Activated T-cell treated with anti-CD3 and anti-CD28 coated beads, Interleukin-2, amount 50 U/mL, for 72 hours (primary cell): ENCODE results near the gene LHX3. TPM values are rescaled to one million over a fixed set of nuclear protein-coding genes. Genes with fewer than 3 reads are reported as not detected.
A peak's percentile ranks its signal among the peaks of the same experiment; 100 is the strongest.

Experiments
- ATAC-seq, 2 donors: fragments of 150-1000 bp; cut with Tn5 transposase; replicated peaks in 1 of 2; 2 replicates each; pipeline ENCODE4 v1.10.0; 2021; ENCODE audit warnings: moderate library complexity in 2 of 2, mild to moderate bottlenecking in 1 of 2
- DNase-seq, 2 donors: peaks; one replicate each; pipeline ENCODE4 v3.0.0; 2021 to 2022; ENCODE audit warnings: mixed read lengths in 1 of 2
- H3K27ac Mint-ChIP-seq: one replicate; pipeline ENCODE4 v1.8.0; 2022; ENCODE audit warnings: mild to moderate bottlenecking, moderate library complexity, mixed read lengths
- H3K27me3 Mint-ChIP-seq: one replicate; pipeline ENCODE4 v1.8.0; 2022; ENCODE audit warnings: low read depth, mixed read lengths
- H3K36me3 Mint-ChIP-seq, 2 donors: one replicate each; pipeline ENCODE4 v1.8.0; 2022; ENCODE audit warnings: mixed read lengths in 2 of 2, mild to moderate bottlenecking in 1 of 2; ENCODE audit not compliant: insufficient read depth in 2 of 2
- H3K4me1 Mint-ChIP-seq: one replicate; pipeline ENCODE4 v1.8.0; 2022; ENCODE audit warnings: low read depth, mixed read lengths
- H3K4me3 Mint-ChIP-seq, 2 donors: one replicate each; pipeline ENCODE4 v1.8.0; 2022; ENCODE audit warnings: mild to moderate bottlenecking in 2 of 2, mixed read lengths in 2 of 2, moderate library complexity in 2 of 2
- H3K9me3 Mint-ChIP-seq, 2 donors: one replicate each; pipeline ENCODE4 v1.8.0; 2022; ENCODE audit warnings: mixed read lengths in 2 of 2
- total RNA-seq, 2 donors: library from RNA; stranded (reverse); gene quantifications; one replicate each; pipeline ENCODE4 v1.2.3, GENCODE V29; 2022

Gene LHX3
- total RNA-seq, 2 donors from 2014 or later, result 0.17 TPM; not detected in 1

DNA sequence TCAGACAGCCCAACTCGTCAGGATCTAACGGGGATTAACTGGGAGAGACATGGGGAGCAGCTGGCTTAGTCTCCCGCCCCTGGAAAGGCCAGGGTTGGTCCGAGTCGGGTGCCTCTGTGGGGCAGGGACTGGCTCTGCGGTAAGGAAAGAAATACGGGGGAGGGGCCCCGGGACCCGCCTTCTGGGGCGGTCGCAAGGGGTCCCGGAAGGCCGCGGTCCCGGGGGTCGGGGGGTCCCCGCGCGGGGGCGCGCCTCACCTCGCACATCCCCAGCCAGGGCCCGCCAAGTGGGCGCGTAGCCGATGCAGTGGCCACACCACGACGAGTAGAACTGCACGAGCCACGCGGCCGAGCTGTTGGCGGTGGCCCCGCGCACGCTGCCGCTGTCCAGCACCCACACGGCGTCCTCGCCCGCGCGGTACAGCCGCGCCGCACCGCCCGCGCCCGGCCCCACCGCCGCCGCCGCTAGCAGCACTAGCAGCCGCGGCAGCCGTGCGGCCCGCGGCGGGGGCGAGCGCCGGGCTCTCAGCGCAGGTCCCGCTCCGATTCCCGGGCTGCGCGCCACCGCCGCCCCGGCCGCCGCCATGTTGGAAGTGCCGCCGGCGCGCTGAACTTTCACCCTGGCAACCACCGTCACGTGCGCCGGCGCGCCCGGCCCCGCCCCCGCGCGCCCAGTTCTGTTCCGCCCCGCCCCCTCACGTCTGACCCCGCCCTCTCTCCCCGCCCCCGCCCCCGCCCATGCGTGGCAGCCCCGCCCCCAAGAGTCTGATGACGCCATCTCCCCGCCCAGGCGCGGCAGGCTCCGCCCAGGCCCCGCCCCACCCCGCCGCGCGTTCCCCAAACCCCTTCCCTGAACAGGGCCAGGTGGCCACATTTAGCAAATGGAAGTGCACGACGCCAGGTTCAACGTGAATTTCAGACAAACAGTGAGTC lies 40.6 kb upstream of the LHX3 start, which contains the start of gene QSOX2:
Gene QSOX2 (minus strand): TSS at position 594 of the 932 bp plus-strand sequence. CDS start 9 bp downstream, at position 585.
- Mint-ChIP-seq H3K4me3 (peak within 1 kb of the TSS; percentile 92 to 98), H3K27me3 (no peaks in the 10 kb centered on the region), H3K4me1 (peaks cover 42% of the 10 kb centered on the region), H3K27ac (peak within 1 kb of the TSS; percentile 70), H3K9me3 (no peaks in the 10 kb centered on the region), H3K36me3 (peaks cover 3 to 9% of the 10 kb centered on the region in 2 donors)
- ATAC-seq, result peak; percentile 61 to 64
- peak; percentile 88 to 90 for DNase-seq

DNA sequence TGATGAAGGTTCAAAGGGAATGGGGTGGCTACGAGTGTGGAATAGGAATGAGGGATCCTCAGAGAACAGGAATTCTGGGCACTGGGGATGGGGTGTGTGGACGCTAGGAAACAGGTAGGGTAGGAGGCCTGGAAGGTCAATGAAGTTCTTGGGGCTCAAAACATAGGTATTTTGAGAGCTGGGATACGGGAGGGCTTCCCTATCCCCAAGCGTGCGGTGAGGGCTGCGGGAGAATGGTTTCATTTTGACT lies 40.0 kb upstream of the LHX3 start:
- ATAC-seq (no peak), DNase-seq (no peak)
- Mint-ChIP-seq H3K9me3 (no peaks in the 10 kb centered on the region), H3K36me3 (peaks cover 3 to 9% of the 10 kb centered on the region in 2 donors), H3K27me3 (no peaks in the 10 kb centered on the region), H3K27ac (peak overlapping the region; percentile 70), H3K4me1 (peaks cover 42% of the 10 kb centered on the region), H3K4me3 (peak overlapping the region; percentile 92 to 98)

DNA sequence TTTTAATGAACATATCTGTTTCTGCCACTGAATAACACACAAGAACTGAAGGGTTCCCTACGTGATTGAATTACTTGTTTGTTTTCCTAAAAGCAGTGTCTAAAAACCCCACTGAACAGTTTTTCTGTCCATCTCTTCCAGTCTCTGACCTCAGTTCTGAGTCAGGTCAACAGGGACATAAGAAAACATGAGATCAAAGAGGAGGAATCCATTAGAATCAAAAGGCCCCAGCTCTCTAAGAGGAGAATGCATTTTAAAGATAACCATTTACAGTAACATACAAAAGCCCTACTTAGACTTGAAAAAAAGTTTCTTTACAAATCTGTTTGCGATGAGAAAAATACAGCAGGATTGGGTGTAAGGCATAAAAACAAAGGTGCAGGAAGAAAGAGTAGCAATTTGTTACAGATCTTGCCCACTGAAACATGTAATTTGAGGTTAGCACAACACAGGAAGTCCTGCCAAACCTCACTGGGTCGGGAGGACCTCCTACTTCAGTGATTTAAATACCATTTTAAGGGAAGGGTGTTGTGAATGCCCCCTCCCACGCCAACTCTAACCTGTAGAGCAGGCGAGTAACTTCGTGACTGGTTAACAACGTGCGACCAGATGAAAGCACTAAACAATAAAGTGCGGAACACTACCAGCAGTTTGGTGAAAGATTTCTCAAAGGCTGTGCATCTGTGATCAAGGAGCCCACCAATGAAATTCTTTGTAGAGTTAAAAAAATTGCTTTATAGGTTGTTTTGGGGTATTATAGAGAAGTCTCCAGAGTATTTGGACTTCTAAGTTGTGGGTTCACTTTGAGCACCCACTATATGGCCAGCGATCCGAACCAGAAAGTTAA lies 39.4 kb upstream of the LHX3 start:
- H3K4me3 Mint-ChIP-seq, result peak overlapping the region; percentile 92 to 98
- H3K27ac Mint-ChIP-seq, result peak overlapping the region; percentile 70
- DNase-seq, result peak; percentile 78 to 86
- H3K4me1 Mint-ChIP-seq, result peaks cover 44% of the 10 kb centered on the region
- peaks cover 3 to 9% of the 10 kb centered on the region in 2 donors for H3K36me3 Mint-ChIP-seq
- no peaks in the 10 kb centered on the region for H3K9me3 Mint-ChIP-seq
- no peaks in the 10 kb centered on the region for H3K27me3 Mint-ChIP-seq
- ATAC-seq, result peak; percentile 83 to 84

DNA sequence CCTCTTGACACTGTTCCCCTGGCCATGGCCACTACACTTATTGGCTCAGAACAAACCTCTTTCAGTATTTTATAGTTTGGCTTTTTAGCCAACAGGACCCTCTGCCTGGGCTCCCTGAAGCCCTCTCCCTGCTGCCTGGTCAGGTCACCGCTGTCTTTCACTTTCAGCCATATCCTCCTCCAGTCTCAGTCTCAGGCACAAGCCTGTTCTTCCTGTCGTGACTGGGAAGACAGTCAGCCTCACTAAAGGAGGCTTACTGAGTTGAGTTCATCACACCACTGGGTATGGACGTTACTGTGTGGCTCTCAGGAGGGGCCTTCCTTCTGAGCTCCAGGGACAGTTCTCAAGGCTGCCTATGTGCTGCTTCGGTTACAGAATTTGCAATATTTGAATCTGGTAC lies 38.7 kb upstream of the LHX3 start:
- H3K9me3 Mint-ChIP-seq, result no peaks in the 10 kb centered on the region
- DNase-seq (peak in 1 of 2 donors; percentile 13), ATAC-seq (peak in 1 of 2 donors; percentile 25)
- H3K27ac Mint-ChIP-seq, result peak overlapping the region; percentile 70
- H3K27me3 Mint-ChIP-seq, result no peaks in the 10 kb centered on the region
- peaks cover 3 to 9% of the 10 kb centered on the region in 2 donors for H3K36me3 Mint-ChIP-seq
- H3K4me1 Mint-ChIP-seq, result peaks cover 49% of the 10 kb centered on the region
- H3K4me3 Mint-ChIP-seq, result peak overlapping the region; percentile 92 to 98

DNA sequence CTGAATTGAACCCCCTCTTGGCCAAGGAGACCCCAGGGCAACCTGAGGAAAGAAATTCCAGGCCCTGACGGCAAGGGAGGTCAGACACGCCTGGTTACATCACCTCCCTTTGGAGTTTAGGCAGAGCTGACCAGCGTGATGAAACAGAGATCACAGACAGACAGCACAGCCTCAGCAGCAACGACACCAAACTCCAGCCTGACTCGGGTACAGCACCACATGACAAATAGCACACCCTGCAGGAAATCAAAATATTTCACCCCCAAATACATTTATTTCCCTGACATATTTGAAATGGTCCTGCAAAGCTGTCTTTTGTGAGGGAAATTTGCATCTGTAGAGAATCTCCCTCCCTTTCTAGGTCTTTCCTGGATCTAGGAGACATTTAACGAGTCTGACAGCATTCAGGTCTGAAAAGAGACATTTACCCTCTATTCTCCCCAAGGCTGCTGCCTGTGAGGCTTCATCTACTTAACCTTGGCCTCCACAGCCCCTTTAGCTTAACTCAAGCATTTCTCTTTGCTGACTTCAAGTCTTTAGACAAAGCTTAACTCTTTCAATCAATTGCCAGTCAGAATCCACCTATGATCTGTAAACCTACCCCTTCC lies 38.1 kb upstream of the LHX3 start:
- H3K4me3 Mint-ChIP-seq, result peak overlapping the region; percentile 92 to 98

DNA sequence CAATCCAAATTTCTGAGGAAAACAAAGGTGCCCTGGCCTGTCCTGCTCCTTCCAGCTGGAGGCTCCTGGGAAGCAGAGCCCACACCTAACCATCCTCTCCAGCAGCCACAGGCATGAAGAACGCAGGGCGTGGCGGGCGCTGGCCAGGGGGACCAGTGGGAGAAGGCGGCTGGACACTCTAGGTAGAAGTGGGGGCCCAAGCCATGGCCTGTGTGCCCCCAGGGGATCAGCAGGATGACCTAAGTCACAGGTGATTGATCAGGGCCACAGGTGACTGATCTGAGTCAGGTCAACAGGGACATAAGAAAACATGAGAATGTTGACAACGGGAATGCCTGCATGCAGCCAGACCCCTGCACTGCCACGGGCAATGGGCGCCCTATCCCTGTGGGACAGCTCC lies 37.3 kb upstream of the LHX3 start:
- ATAC-seq (no peak), DNase-seq (no peak)
- peaks cover 49% of the 10 kb centered on the region for H3K4me1 Mint-ChIP-seq
- no peaks in the 10 kb centered on the region for H3K27me3 Mint-ChIP-seq
- no peak overlapping the region for H3K4me3 Mint-ChIP-seq
- peaks cover 3 to 11% of the 10 kb centered on the region in 2 donors for H3K36me3 Mint-ChIP-seq
- H3K27ac Mint-ChIP-seq, result no peak overlapping the region
- no peaks in the 10 kb centered on the region for H3K9me3 Mint-ChIP-seq

More for the DNA sequence above, 38.1 kb upstream of the LHX3 start:
- Mint-ChIP-seq H3K27me3 (no peaks in the 10 kb centered on the region), H3K36me3 (peaks cover 3 to 11% of the 10 kb centered on the region in 2 donors), H3K9me3 (no peaks in the 10 kb centered on the region), H3K4me1 (peaks cover 49% of the 10 kb centered on the region), H3K27ac (peak overlapping the region; percentile 70)
- no peak for DNase-seq
- no peak for ATAC-seq

DNA sequence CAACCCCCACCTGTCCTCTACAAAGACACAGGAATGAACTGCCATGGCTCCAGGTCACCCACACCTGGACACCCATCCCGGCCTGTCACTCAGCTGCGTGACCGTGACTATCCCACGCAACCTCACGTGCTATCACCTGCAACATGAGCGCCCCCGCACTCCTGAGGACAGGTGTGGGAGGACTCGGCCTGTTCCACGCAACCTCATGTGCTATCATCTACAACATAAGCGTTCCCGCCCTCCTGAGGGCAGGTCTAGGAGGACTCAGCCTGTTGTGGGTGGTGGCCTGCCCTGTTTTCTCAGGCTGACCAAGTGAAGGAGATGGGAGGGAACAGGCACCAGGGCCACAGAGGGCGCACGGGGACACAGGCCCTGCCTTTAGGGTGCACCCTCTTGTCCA lies 36.6 kb upstream of the LHX3 start:
- H3K4me3 Mint-ChIP-seq, result no peak overlapping the region
- H3K27ac Mint-ChIP-seq, result no peak overlapping the region
- H3K36me3 Mint-ChIP-seq, result peaks cover 3 to 11% of the 10 kb centered on the region in 2 donors
- no peaks in the 10 kb centered on the region for H3K27me3 Mint-ChIP-seq
- H3K4me1 Mint-ChIP-seq, result peaks cover 49% of the 10 kb centered on the region
- ATAC-seq (no peak), DNase-seq (no peak)
- H3K9me3 Mint-ChIP-seq, result no peaks in the 10 kb centered on the region

DNA sequence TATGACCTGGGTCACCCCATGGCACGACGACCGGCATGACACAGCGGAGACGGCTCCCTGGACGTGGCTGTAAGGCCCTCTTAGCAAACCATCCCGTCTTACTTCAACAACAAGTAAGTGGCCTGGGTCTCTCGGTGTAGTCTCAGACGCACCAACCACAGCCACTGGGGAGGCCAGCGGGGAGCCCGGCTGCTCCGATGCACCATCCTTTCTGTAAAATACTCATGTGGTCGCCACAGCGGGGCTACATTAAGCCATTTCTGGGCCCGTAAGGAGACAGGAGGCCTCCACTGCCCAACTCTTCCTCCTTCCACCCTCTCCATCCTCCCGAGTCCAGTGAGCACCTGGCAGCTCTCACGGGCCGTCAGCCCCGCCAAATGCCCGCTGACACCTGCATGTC lies 36.0 kb upstream of the LHX3 start:
- ATAC-seq, result no peak
- Mint-ChIP-seq H3K4me1 (peaks cover 44% of the 10 kb centered on the region), H3K9me3 (no peaks in the 10 kb centered on the region), H3K36me3 (peaks cover 3 to 11% of the 10 kb centered on the region in 2 donors), H3K27me3 (no peaks in the 10 kb centered on the region), H3K27ac (no peak overlapping the region), H3K4me3 (no peak overlapping the region)
- no peak for DNase-seq

DNA sequence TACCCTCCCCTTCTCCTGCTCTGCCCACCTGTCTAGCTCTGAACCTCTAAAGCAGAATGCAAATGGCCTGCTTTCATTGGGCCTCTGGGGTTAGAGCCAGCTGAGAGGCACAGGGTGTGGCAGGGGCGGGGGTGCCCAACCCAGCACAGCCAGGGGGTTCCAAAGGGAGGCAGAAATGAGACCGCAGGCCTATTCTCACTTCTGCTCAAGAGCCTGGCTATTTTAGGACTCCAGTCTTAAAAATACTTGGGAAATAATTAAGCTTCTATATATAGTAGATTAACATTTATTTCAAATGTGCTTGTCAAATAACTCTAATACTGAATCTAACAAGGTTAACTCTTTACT lies 35.0 kb upstream of the LHX3 start:
- Mint-ChIP-seq H3K36me3 (peaks cover 3 to 9% of the 10 kb centered on the region in 2 donors), H3K4me3 (no peak overlapping the region), H3K27me3 (no peaks in the 10 kb centered on the region), H3K9me3 (no peaks in the 10 kb centered on the region), H3K4me1 (peaks cover 42% of the 10 kb centered on the region), H3K27ac (no peak overlapping the region)
- no peak for DNase-seq
- no peak for ATAC-seq

DNA sequence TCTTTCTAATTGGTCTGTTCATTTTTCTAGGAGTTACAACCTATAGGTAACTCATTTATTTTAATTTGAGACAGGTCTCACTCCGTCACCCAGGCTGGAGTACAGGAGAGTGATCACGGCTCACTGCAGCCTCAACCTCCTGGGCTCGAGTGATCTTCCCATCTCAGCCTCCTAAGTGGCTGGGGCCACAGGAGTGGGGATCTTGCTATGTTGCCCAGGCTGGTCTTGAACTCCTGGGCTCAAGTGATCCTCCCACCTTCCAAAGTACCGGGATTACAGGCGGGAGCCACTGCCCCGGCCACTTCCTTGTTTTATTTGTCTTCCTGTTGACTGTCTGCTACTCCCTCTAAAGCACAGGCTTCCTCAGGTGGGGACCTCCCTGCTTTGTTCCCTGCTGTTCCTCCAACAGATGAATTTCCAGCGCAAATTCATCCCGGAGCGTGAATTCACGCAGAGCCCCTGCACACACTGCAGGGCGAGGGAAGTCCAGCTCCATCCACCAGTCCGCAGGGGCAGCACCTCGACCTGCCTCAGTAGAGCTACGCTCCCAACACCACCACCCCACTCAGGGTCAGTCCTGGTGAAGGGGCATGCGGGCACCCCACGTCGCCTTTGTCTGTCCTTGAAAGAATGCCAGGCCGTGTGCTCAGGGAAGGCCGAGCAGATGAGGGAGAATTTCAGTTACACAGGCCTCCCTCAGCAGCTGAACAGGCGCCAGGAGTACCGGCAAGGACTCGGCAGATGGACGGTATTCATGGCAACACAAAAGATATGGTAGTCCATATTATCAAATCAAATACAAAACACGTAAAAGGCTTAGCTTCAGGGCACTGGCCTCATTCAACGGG lies 34.4 kb upstream of the LHX3 start:
- Mint-ChIP-seq H3K4me3 (no peak overlapping the region), H3K9me3 (no peaks in the 10 kb centered on the region), H3K36me3 (peaks cover 0 to 5% of the 10 kb centered on the region in 2 donors), H3K27me3 (no peaks in the 10 kb centered on the region), H3K4me1 (peaks cover 36% of the 10 kb centered on the region), H3K27ac (peak overlapping the region; percentile 34)
- no peak for ATAC-seq
- DNase-seq, result no peak

DNA sequence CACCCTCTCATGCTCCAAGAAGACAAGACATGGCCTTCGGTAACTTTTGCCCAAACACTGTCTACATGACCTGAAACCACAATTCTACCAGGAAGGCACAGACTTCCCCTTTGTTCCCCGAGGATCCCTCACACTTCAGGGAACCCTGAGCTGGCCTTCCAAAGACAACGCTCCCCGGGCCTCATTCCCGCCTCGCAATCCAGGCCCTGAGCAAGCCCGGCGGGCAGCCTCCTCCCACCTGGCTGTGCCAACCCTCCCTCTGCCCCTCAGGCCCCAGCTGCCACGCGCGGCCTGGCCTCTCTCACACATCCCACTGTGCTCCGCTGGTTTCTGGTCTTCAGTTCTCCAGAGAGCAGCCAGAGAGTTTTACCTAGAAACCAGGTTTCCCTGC lies 33.4 kb upstream of the LHX3 start:
- DNase-seq (no peak), ATAC-seq (no peak)
- Mint-ChIP-seq H3K9me3 (no peaks in the 10 kb centered on the region), H3K36me3 (peaks cover 0 to 5% of the 10 kb centered on the region in 2 donors), H3K4me1 (peaks cover 33% of the 10 kb centered on the region), H3K27me3 (no peaks in the 10 kb centered on the region), H3K27ac (no peak overlapping the region), H3K4me3 (no peak overlapping the region)
